GM23338 (cell line): Measurements from ENCODE around the gene HOXB5. TPM values are rescaled to one million over a fixed set of nuclear protein-coding genes. Genes with fewer than 3 reads are reported as not detected.

Experiments used
- ATAC-seq: fragments of 200-7000 bp; cut with Tn5 transposase; 3 replicates; pipeline ENCODE4 v1.9.1; 2020
- DNase-seq: peaks from one replicate; pipeline ENCODE4 v3.0.0-alpha.2; 2015; ENCODE audit warnings: low spot score
- H2AFZ ChIP-seq: fragments of 200-600 bp; sonication (generic); 2 replicates; pipeline ENCODE4 v1.8.0; 2016; ENCODE audit warnings: antibody characterized with exemption, mild to moderate bottlenecking, moderate library complexity
- H3F3A ChIP-seq: fragments of 200-600 bp; sonication (generic); replicated peaks from 2 replicates; pipeline ENCODE4 v1.8.0; 2017; ENCODE audit warnings: antibody characterized with exemption, mixed run types, low read depth
- H3K27ac ChIP-seq: fragments of 200-600 bp; sonication (generic); 2 replicates; pipeline ENCODE4 v1.6.1; 2016; ENCODE audit warnings: low read depth
- H3K27me3 ChIP-seq: fragments of 200-600 bp; sonication (generic); 2 replicates; pipeline ENCODE4 v1.8.0; 2016; ENCODE audit warnings: mild to moderate bottlenecking, mixed run types, moderate library complexity; ENCODE audit not compliant: insufficient read depth
- H3K36me3 ChIP-seq: fragments of 200-600 bp; sonication (generic); 2 replicates; pipeline ENCODE4 v1.8.0; 2016; ENCODE audit warnings: mild to moderate bottlenecking; ENCODE audit not compliant: insufficient read depth
- H3K4me1 ChIP-seq: fragments of 200-600 bp; sonication (generic); 2 replicates; pipeline ENCODE4 v1.8.0; 2016; ENCODE audit warnings: mild to moderate bottlenecking, moderate library complexity; ENCODE audit not compliant: insufficient read depth
- H3K4me2 ChIP-seq: fragments of 200-600 bp; sonication (generic); 2 replicates; pipeline ENCODE4 v1.7.1; 2017; ENCODE audit warnings: mixed run types
- H3K4me3 ChIP-seq: fragments of 200-600 bp; sonication (generic); 2 replicates; pipeline ENCODE4 v1.6.1; 2016; ENCODE audit warnings: mixed run types
- H3K79me2 ChIP-seq: fragments of 200-600 bp; sonication (generic); replicated peaks from 2 replicates; pipeline ENCODE4 v1.8.0; 2017; ENCODE audit warnings: mild to moderate bottlenecking; ENCODE audit not compliant: insufficient read depth
- H3K9me2 ChIP-seq: fragments of 200-600 bp; sonication (generic); 2 replicates; pipeline ENCODE4 v1.8.0; 2017; ENCODE audit not compliant: insufficient read depth
- H4K20me1 ChIP-seq: fragments of 200-600 bp; sonication (generic); replicated peaks from 2 replicates; pipeline ENCODE4 v1.8.0; 2017; ENCODE audit warnings: mild to moderate bottlenecking; ENCODE audit not compliant: insufficient read depth
- H3K27ac Mint-ChIP-seq: 2 replicates; pipeline ENCODE4 v1.8.0; 2020; ENCODE audit warnings: inconsistent platforms, mild to moderate bottlenecking, moderate library complexity, mixed read lengths
- H3K27me3 Mint-ChIP-seq: 3 replicates; pipeline ENCODE4 v1.8.0; 2022; ENCODE audit warnings: low read depth, mild to moderate bottlenecking, moderate library complexity, mixed read lengths, inconsistent platforms; ENCODE audit not compliant: insufficient read depth, poor library complexity
- H3K36me3 Mint-ChIP-seq: 3 replicates; pipeline ENCODE4 v1.8.0; 2021; ENCODE audit warnings: low read depth, mild to moderate bottlenecking, inconsistent platforms, moderate library complexity, mixed read lengths
- H3K4me1 Mint-ChIP-seq: 3 replicates; pipeline ENCODE4 v1.8.0; 2020; ENCODE audit warnings: mild to moderate bottlenecking, inconsistent platforms, mixed read lengths
- H3K4me3 Mint-ChIP-seq: 3 replicates; pipeline ENCODE4 v1.8.0; 2021; ENCODE audit warnings: moderate library complexity, mild to moderate bottlenecking, inconsistent platforms, mixed read lengths
- H3K9me3 Mint-ChIP-seq: 3 replicates; pipeline ENCODE4 v1.8.0; 2020; ENCODE audit warnings: moderate library complexity, mild to moderate bottlenecking, inconsistent platforms, mixed read lengths
- EZH2 ChIP-seq: fragments of 200-600 bp; sonication (generic); IDR thresholded peaks from one replicate; pipeline ENCODE4 v1.8.0; 2017; ENCODE audit warnings: antibody characterized with exemption, mild to moderate bottlenecking, low read depth; ENCODE audit not compliant: unreplicated experiment
- ZNF114 ChIP-seq: fragments of 250-450 bp; sonication (Bioruptor Pico); IDR thresholded peaks from 2 replicates; pipeline ENCODE4 v1.5.0; 2020; ENCODE audit warnings: mild to moderate bottlenecking, moderate library complexity
- polyA plus RNA-seq: library from polyadenylated mRNA; unstranded; fragments of >200 nt; fragmentation: Nextera tagmentation; extraction: Ambion mirVana; gene quantifications from 2 replicates; pipeline ENCODE4 v1.2.1, GENCODE V29; 2016
- total RNA-seq: library from RNA; depleted of rRNA; stranded (reverse); fragments of >200 nt; shearing (Covaris generic); gene quantifications from 2 replicates; pipeline ENCODE4 v1.2.3, GENCODE V29; 2014
- TF ChIP-seq, protein P1 (sequence below), 2 experiments: fragments of 200-600 bp in 1 of 2; sonication (generic) in 1 of 2; conservative IDR thresholded peaks; 2 replicates each; pipeline versions ENCODE4 v1.5.1 to v1.6.1; 2016 to 2017; ENCODE audit warnings: antibody characterized with exemption in 2 of 2, low read depth in 2 of 2, mild to moderate bottlenecking in 2 of 2, moderate library complexity in 1 of 2
- TF ChIP-seq, protein P2 (sequence below): IDR thresholded peaks from one replicate; pipeline ENCODE4 v1.6.1; 2018; ENCODE audit warnings: antibody characterized with exemption; ENCODE audit not compliant: unreplicated experiment

HOXB5 gene
- total and polyA plus RNA-seq, 2 experiments from 2014 or later = not detected

DNA sequence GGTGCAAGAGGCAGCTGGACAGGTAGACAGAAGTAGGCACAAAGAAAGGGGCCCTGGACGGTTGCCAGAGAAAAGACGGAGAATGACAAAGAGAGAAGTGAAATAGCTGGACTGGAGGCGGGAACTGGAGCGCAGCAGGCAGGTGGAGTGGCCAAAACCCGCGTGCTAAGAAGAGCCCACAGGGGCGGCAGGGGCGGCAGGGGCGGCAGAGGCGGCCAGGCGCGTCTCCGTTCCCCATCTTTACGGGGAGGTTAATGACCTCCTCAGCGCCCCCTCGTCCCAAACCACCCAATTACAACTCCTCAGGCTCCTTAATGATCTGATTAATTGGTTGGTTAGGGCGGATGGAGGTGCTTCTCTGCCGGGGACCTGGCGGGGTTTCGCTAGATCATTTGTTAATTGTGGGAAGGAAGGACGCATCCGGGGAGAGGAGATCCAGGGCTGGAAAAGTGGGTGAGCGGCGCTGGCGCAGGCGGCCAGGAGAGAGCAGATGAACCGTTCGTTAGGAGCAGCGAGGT lies 48.0 kb upstream of the HOXB5 start:
- ATAC-seq = peak; percentile 32
- H3K79me2 ChIP-seq = no peaks in the 10 kb centered on the region
- H3K36me3 Mint-ChIP-seq = no peaks in the 10 kb centered on the region; the same call in 2 of the 3 replicates
- peaks cover 21% of the 10 kb centered on the region for H3K4me1 Mint-ChIP-seq
- 0 out of 2 replicates have a peak overlapping the region, but pooled peaks have one; percentile 14 for H2AFZ ChIP-seq
- peak; percentile 87 for TF ChIP-seq EZH2
- TF ChIP-seq, protein P1, sequence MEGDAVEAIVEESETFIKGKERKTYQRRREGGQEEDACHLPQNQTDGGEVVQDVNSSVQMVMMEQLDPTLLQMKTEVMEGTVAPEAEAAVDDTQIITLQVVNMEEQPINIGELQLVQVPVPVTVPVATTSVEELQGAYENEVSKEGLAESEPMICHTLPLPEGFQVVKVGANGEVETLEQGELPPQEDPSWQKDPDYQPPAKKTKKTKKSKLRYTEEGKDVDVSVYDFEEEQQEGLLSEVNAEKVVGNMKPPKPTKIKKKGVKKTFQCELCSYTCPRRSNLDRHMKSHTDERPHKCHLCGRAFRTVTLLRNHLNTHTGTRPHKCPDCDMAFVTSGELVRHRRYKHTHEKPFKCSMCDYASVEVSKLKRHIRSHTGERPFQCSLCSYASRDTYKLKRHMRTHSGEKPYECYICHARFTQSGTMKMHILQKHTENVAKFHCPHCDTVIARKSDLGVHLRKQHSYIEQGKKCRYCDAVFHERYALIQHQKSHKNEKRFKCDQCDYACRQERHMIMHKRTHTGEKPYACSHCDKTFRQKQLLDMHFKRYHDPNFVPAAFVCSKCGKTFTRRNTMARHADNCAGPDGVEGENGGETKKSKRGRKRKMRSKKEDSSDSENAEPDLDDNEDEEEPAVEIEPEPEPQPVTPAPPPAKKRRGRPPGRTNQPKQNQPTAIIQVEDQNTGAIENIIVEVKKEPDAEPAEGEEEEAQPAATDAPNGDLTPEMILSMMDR (conservative IDR thresholded peaks at IDR 0.05; ENCODE audit: low read depth in 2 of 2) = peak; percentile 34 to 38; a peak in 3 of 4 replicates
- no peak for TF ChIP-seq ZNF114 (CRISPR knock-in tag)
- peaks cover 27% of the 10 kb centered on the region for H3K4me1 ChIP-seq
- H3K9me2 ChIP-seq = no peaks in the 10 kb centered on the region
- H3K36me3 ChIP-seq = no peaks in the 10 kb centered on the region; the same call in 1 of the 2 replicates
- H3K4me3 Mint-ChIP-seq = peak overlapping the region; percentile 39; the same call in 2 of the 3 replicates
- no peak overlapping the region for H3K27ac ChIP-seq
- peak overlapping the region; percentile 41; the same call in 1 of the 2 replicates for H3K4me3 ChIP-seq
- peaks cover 100% of the 10 kb centered on the region for H3K27me3 ChIP-seq
- no peak overlapping the region for H3K27ac Mint-ChIP-seq
- H3K27me3 Mint-ChIP-seq = peaks cover 100% of the 10 kb centered on the region
- H3F3A ChIP-seq = peaks cover 58% of the 10 kb centered on the region
- peaks cover 3% of the 10 kb centered on the region for H3K9me3 Mint-ChIP-seq
- DNase-seq = peak; percentile 63
- H4K20me1 ChIP-seq = peaks cover 55% of the 10 kb centered on the region
- H3K4me2 ChIP-seq = peak overlapping the region; percentile 67

DNA sequence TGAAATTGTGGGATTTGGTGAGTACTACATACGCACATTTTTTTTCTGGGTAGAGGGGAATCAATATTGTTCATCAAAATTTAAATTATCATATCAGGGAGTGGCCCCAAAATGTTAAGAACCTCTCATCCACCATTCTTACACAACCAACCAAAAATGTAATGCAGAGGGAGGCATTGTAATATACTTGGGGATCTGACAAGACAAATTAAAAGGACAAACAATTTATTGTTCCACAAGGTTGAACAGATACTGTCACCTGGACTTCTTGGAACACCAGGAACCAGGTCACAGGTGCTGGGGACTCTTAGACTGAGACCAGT lies 47.2 kb upstream of the HOXB5 start:
- Histone ChIP-seq H4K20me1 (peaks cover 60% of the 10 kb centered on the region), H3F3A (peaks cover 58% of the 10 kb centered on the region), H2AFZ (no peak overlapping the region), H3K4me2 (no peak overlapping the region), H3K9me2 (no peaks in the 10 kb centered on the region), H3K79me2 (no peaks in the 10 kb centered on the region), H3K27me3 (peaks cover 100% of the 10 kb centered on the region), H3K36me3 (no peaks in the 10 kb centered on the region; the same call in 1 of the 2 replicates), H3K4me3 (no peak overlapping the region), H3K27ac (no peak overlapping the region), H3K4me1 (peaks cover 24% of the 10 kb centered on the region)
- no peak overlapping the region for H3K4me3 Mint-ChIP-seq
- peaks cover 3% of the 10 kb centered on the region for H3K9me3 Mint-ChIP-seq
- TF ChIP-seq EZH2 = peak; percentile 11
- TF ChIP-seq, protein P2, sequence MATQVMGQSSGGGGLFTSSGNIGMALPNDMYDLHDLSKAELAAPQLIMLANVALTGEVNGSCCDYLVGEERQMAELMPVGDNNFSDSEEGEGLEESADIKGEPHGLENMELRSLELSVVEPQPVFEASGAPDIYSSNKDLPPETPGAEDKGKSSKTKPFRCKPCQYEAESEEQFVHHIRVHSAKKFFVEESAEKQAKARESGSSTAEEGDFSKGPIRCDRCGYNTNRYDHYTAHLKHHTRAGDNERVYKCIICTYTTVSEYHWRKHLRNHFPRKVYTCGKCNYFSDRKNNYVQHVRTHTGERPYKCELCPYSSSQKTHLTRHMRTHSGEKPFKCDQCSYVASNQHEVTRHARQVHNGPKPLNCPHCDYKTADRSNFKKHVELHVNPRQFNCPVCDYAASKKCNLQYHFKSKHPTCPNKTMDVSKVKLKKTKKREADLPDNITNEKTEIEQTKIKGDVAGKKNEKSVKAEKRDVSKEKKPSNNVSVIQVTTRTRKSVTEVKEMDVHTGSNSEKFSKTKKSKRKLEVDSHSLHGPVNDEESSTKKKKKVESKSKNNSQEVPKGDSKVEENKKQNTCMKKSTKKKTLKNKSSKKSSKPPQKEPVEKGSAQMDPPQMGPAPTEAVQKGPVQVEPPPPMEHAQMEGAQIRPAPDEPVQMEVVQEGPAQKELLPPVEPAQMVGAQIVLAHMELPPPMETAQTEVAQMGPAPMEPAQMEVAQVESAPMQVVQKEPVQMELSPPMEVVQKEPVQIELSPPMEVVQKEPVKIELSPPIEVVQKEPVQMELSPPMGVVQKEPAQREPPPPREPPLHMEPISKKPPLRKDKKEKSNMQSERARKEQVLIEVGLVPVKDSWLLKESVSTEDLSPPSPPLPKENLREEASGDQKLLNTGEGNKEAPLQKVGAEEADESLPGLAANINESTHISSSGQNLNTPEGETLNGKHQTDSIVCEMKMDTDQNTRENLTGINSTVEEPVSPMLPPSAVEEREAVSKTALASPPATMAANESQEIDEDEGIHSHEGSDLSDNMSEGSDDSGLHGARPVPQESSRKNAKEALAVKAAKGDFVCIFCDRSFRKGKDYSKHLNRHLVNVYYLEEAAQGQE = no peak
- no peaks in the 10 kb centered on the region; the same call in 2 of the 3 replicates for H3K36me3 Mint-ChIP-seq
- DNase-seq = no peak
- no peak overlapping the region for H3K27ac Mint-ChIP-seq
- peaks cover 100% of the 10 kb centered on the region for H3K27me3 Mint-ChIP-seq
- H3K4me1 Mint-ChIP-seq = peaks cover 18% of the 10 kb centered on the region
- ATAC-seq = no peak
